ENCODE measurements around the gene DUOX1.
A peak's percentile ranks its signal among the peaks of the same experiment; 100 is the strongest.

Gene DUOX1

DNA sequence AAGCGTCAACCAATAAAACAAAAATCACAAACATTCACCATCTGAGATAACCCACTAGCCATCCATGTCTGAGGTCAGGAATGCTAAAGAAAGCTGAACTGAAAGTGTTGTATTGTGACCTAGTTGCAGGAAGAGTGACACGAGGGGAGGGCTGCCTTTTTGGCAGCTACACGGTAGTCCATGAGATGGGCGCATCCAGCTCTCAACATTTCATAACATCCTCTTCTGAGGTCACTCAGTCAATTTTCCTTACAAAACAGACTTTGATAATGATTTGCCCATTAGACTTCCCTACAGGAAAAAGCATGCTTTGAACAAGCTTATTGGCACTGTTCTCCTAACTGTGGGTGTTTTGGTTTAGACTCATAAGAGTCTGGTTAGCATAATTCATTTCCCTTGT is 73.4 kb downstream of the DUOX1 start:
- no peak for DNase-seq
- Histone ChIP-seq H3K36me3 (no peaks in the 10 kb centered on the region), H3K4me1 (peaks cover 0 to 4% (median 0%) of the 10 kb centered on the region in 4 donors), H3K27me3 (peaks cover 0 to 2% of the 10 kb centered on the region in 2 donors), H3K27ac (no peak overlapping the region), H3K4me3 (no peak overlapping the region), H3K9me3 (no peaks in the 10 kb centered on the region)
- intact Hi-C loops (cut with DNase I; ENCODE audit: low total_unique reads) = loop anchor here (5.0 to 10.0 kb wide), 2 partner anchors 36 to 202 kb away; a partner anchor contains a TSS
- TF ChIP-seq, protein P1, sequence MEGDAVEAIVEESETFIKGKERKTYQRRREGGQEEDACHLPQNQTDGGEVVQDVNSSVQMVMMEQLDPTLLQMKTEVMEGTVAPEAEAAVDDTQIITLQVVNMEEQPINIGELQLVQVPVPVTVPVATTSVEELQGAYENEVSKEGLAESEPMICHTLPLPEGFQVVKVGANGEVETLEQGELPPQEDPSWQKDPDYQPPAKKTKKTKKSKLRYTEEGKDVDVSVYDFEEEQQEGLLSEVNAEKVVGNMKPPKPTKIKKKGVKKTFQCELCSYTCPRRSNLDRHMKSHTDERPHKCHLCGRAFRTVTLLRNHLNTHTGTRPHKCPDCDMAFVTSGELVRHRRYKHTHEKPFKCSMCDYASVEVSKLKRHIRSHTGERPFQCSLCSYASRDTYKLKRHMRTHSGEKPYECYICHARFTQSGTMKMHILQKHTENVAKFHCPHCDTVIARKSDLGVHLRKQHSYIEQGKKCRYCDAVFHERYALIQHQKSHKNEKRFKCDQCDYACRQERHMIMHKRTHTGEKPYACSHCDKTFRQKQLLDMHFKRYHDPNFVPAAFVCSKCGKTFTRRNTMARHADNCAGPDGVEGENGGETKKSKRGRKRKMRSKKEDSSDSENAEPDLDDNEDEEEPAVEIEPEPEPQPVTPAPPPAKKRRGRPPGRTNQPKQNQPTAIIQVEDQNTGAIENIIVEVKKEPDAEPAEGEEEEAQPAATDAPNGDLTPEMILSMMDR (IDR thresholded peaks at IDR 0.05) = no peak

DNA sequence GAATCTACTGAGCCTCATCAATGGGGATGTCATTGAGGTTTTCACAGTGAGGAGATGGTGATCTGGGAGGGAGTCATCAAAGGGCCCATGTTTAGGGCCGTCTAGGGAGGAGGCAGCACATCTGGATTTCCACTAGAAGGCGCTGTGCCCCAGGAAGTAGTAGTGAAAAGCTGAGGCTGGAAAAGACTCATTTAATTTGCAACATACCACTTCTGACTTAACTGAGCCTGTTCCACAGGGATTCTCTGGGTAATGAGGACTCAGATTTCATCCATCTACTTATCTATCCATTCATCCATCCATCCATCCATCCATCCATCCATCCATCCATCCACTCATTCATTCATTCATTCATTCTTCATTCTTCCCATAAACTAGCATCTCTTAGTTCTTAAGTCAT is 75.4 kb downstream of the DUOX1 start:
- H3K27ac ChIP-seq = no peak overlapping the region
- intact Hi-C loops (cut with DNase I; ENCODE audit: low total_unique reads) = loop anchor here (10.0 kb wide), 1 partner anchor 200 kb away; a partner anchor contains a TSS
- peaks cover 0 to 7% of the 10 kb centered on the region in 2 donors for H3K27me3 ChIP-seq
- no peaks in the 10 kb centered on the region for H3K4me1 ChIP-seq
- no peaks in the 10 kb centered on the region for H3K9me3 ChIP-seq
- TF ChIP-seq, protein P1 (IDR thresholded peaks at IDR 0.05) = peak; percentile 44 to 67
- no peaks in the 10 kb centered on the region for H3K36me3 ChIP-seq
- no peak overlapping the region for H3K4me3 ChIP-seq
- peak in 1 of 2 donors; percentile 38 for DNase-seq

DNA sequence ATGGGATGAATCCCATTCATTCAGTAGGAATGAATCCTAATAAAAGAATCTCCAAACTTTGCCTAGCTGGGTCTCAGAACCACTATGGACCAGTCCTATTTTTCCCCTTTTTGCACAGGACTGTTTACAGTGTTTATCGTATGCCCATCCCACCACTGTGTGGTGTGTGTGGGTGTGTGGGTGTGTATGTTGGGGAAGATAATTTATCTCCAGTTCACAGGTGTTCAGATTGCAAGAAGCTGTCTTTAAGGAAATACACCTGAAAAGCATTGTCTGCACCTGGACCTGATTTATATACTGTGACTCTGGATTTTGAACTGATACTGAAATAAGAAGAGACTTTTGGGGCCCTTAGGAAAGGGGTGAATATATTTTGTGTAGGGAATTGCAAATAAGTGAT is 82.7 kb downstream of the DUOX1 start:
- H3K4me3 ChIP-seq = no peak overlapping the region
- H3K36me3 ChIP-seq = no peaks in the 10 kb centered on the region
- TF ChIP-seq, protein P1 (IDR thresholded peaks at IDR 0.05) = no peak
- H3K9me3 ChIP-seq = no peaks in the 10 kb centered on the region
- no peak overlapping the region for H3K27ac ChIP-seq
- H3K4me1 ChIP-seq = no peaks in the 10 kb centered on the region
- DNase-seq = no peak
- peaks cover 0 to 10% of the 10 kb centered on the region in 2 donors for H3K27me3 ChIP-seq
- intact Hi-C loops (cut with DNase I; ENCODE audit: low total_unique reads) = no loop called here

Data from tibial artery (tissue), 4 donors.